OCI-LY7 (cell line): ENCODE data around the gene CLCN4. TPM values are rescaled to one million over a fixed set of nuclear protein-coding genes. Genes with fewer than 3 reads are reported as not detected.

Experiments used
- BruUV-seq: library from RNA; stranded (reverse); fragments of 400-500 nt; replicated peaks from 2 replicates; lab custom pipeline; 2021; lab: Mats Ljungman, UMichigan
- CTCF ChIA-PET: fragments of 300-600 bp; sonication (Branson Sonifier 250); formaldehyde crosslinking; loops from one replicate; lab custom pipeline; 2022; ENCODE audit warnings: antibody characterized with exemption; ENCODE audit not compliant: unreplicated experiment; lab: Charles Lee
- POLR2A ChIA-PET: fragments of 300-600 bp; sonication (Branson Sonifier 250); formaldehyde crosslinking; loops from one replicate; lab custom pipeline; 2022; ENCODE audit warnings: antibody characterized with exemption; lab: Charles Lee
- DNase-seq: peaks from one replicate; pipeline ENCODE4 v3.0.0-alpha.2; 2015; ENCODE audit warnings: low spot score
- H2AFZ ChIP-seq: fragments of 200-600 bp; sonication (generic), shearing (Covaris generic); 2 replicates; pipeline ENCODE4 v1.6.1; 2014; ENCODE audit warnings: mild to moderate bottlenecking, antibody characterized with exemption, low read length, moderate library complexity
- H3K27ac ChIP-seq: fragments of 200-600 bp; sonication (generic); 2 replicates; pipeline ENCODE4 v1.5.1; 2014; ENCODE audit warnings: mixed run types, low read depth, mild to moderate bottlenecking, moderate library complexity, low read length, inconsistent platforms; ENCODE audit not compliant: poor library complexity, severe bottlenecking
- H3K36me3 ChIP-seq: fragments of 200-600 bp; sonication (generic); 2 replicates; pipeline ENCODE4 v1.6.1; 2014; ENCODE audit warnings: mild to moderate bottlenecking, antibody characterized with exemption, low read length, moderate library complexity, mixed read lengths; ENCODE audit not compliant: insufficient read depth
- H3K4me1 ChIP-seq: fragments of 200-600 bp; sonication (generic); 2 replicates; pipeline ENCODE4 v1.5.1; 2014; ENCODE audit warnings: mild to moderate bottlenecking, low read length; ENCODE audit not compliant: insufficient read depth, poor library complexity, severe bottlenecking
- H3K4me2 ChIP-seq: fragments of 200-600 bp; sonication (generic); 2 replicates; pipeline ENCODE4 v1.6.1; 2014; ENCODE audit warnings: mild to moderate bottlenecking, low read length
- H3K4me3 ChIP-seq: fragments of 200-600 bp; sonication (generic); 2 replicates; pipeline ENCODE4 v1.5.1; 2014; ENCODE audit warnings: mild to moderate bottlenecking, low read depth, low read length; ENCODE audit not compliant: poor library complexity, severe bottlenecking
- H3K79me2 ChIP-seq: fragments of 200-600 bp; sonication (generic); 2 replicates; pipeline ENCODE4 v1.6.1; 2016; ENCODE audit warnings: low read depth, mild to moderate bottlenecking, low read length, moderate library complexity, mixed read lengths; ENCODE audit not compliant: insufficient read depth
- H3K9me2 ChIP-seq: fragments of 200-600 bp; sonication (generic); 2 replicates; pipeline ENCODE4 v1.6.1; 2016; ENCODE audit warnings: mild to moderate bottlenecking, low read length, mixed read lengths; ENCODE audit not compliant: insufficient read depth
- H3K9me3 ChIP-seq: fragments of 200-600 bp; sonication (generic); 2 replicates; pipeline ENCODE4 v1.6.1; 2014; ENCODE audit warnings: mild to moderate bottlenecking, mixed run types, low read length, mixed read lengths
- H4K20me1 ChIP-seq: fragments of 200-600 bp; sonication (generic); 2 replicates; pipeline ENCODE4 v1.6.1; 2014; ENCODE audit warnings: mild to moderate bottlenecking, antibody characterized with exemption, low read length, moderate library complexity, mixed read lengths; ENCODE audit not compliant: insufficient read depth
- EZH2phosphoT487 ChIP-seq: fragments of 200-600 bp; sonication (generic); IDR thresholded peaks from 2 replicates; pipeline ENCODE4 v1.6.1; 2018; ENCODE audit warnings: low read depth, borderline replicate concordance, mild to moderate bottlenecking, mixed run types, antibody characterized with exemption, low read length, moderate library complexity, mixed read lengths
- intact Hi-C: fragments of 100-400 bp; cut with micrococcal nuclease; formaldehyde crosslinking; loops from one replicate; pipeline ENCODE4 v1.10.0; 2022; ENCODE audit not compliant: unreplicated experiment
- total RNA-seq, 2 experiments: library from RNA; depleted of rRNA in 1 of 2; stranded (reverse); fragments of >200 nt in 1 of 2; shearing (Covaris generic) in 1 of 2; gene quantifications; 2 replicates each; pipeline ENCODE4 v1.2.3, GENCODE V29; 2014 to 2022
- TF ChIP-seq, protein P1 (sequence below): fragments of 200-600 bp; sonication (generic); conservative IDR thresholded peaks from 2 replicates; pipeline ENCODE4 v1.5.1; 2014; ENCODE audit warnings: mild to moderate bottlenecking, antibody characterized with exemption, low read length, moderate library complexity, mixed read lengths

The CLCN4 gene
- total RNA-seq, 2 experiments from 2014 or later = 7.8 to 9.7 TPM

DNA sequence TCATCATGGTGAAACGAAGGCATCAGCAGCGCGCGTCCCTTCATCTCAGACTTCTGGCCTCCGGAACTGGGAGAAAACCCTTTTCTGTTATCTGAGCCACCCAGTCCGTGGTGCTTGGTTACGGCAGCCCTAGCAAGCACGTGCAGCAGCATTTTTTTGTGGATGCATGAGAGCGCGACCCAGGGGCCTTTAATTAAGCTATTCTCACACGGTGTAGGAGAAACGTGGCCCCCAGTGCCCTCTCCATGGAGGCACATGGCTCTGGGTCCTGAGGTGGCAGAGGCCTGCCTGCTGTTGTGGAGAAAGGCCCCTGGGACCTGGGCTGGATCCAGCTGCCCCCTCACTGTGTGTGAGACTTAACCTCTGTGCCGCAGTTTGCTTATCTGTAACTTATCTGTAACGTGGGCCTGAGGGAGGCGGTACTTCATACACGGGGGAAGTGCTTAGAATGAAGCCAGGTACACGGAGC lies 9.5 kb downstream of the CLCN4 start:
- Histone ChIP-seq H3K9me3 (no peaks in the 10 kb centered on the region), H3K36me3 (no peaks in the 10 kb centered on the region; the same call in 1 of the 2 replicates), H2AFZ (no peak overlapping the region), H3K79me2 (no peaks in the 10 kb centered on the region), H3K4me1 (peaks cover 14% of the 10 kb centered on the region), H3K27ac (no peak overlapping the region), H3K9me2 (no peaks in the 10 kb centered on the region), H3K4me3 (no peak overlapping the region), H3K4me2 (peak overlapping the region; percentile 60; the same call in 1 of the 2 replicates), H4K20me1 (no peaks in the 10 kb centered on the region)
- TF ChIP-seq EZH2phosphoT487 = no peak
- TF ChIP-seq, protein P1, sequence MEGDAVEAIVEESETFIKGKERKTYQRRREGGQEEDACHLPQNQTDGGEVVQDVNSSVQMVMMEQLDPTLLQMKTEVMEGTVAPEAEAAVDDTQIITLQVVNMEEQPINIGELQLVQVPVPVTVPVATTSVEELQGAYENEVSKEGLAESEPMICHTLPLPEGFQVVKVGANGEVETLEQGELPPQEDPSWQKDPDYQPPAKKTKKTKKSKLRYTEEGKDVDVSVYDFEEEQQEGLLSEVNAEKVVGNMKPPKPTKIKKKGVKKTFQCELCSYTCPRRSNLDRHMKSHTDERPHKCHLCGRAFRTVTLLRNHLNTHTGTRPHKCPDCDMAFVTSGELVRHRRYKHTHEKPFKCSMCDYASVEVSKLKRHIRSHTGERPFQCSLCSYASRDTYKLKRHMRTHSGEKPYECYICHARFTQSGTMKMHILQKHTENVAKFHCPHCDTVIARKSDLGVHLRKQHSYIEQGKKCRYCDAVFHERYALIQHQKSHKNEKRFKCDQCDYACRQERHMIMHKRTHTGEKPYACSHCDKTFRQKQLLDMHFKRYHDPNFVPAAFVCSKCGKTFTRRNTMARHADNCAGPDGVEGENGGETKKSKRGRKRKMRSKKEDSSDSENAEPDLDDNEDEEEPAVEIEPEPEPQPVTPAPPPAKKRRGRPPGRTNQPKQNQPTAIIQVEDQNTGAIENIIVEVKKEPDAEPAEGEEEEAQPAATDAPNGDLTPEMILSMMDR = no peak
- intact Hi-C loops = no loop called here
- BruUV-seq = no TSS peak
- CTCF ChIA-PET = no interaction called here
- no peak for DNase-seq
- POLR2A ChIA-PET = no interaction called here

- Histone ChIP-seq H3K4me1 (peaks cover 14% of the 10 kb centered on the region), H3K4me3 (no peak overlapping the region), H3K9me2 (no peaks in the 10 kb centered on the region), H3K9me3 (no peaks in the 10 kb centered on the region), H4K20me1 (no peaks in the 10 kb centered on the region), H3K4me2 (peak overlapping the region; percentile 60), H2AFZ (no peak overlapping the region; the same call in 1 of the 2 replicates), H3K79me2 (no peaks in the 10 kb centered on the region), H3K27ac (peak overlapping the region; percentile 25), H3K36me3 (no peaks in the 10 kb centered on the region)
- CTCF ChIA-PET = no interaction called here
- POLR2A ChIA-PET = no interaction called here
- TF ChIP-seq, protein P1 = no peak
- no peak for TF ChIP-seq EZH2phosphoT487
- intact Hi-C loops = no loop called here
- no TSS peak for BruUV-seq
- peak; percentile 11 for DNase-seq
Observed at GRCh38 chrX:10166731-10167151, 10.0 kb downstream of the CLCN4 start.

GRCh38 chrX:10167573-10167972 lies 10.8 kb downstream of the CLCN4 start:
- no peak for DNase-seq
- Histone ChIP-seq H3K9me3 (no peaks in the 10 kb centered on the region), H2AFZ (no peak overlapping the region), H3K4me3 (no peak overlapping the region), H3K4me2 (no peak overlapping the region), H3K4me1 (peaks cover 14% of the 10 kb centered on the region), H4K20me1 (no peaks in the 10 kb centered on the region), H3K9me2 (no peaks in the 10 kb centered on the region), H3K79me2 (no peaks in the 10 kb centered on the region), H3K27ac (no peak overlapping the region), H3K36me3 (no peaks in the 10 kb centered on the region)
- no TSS peak for BruUV-seq
- ChIA-PET CTCF (no interaction called here), POLR2A (no interaction called here)
- intact Hi-C loops = no loop called here
- no peak for TF ChIP-seq EZH2phosphoT487
- TF ChIP-seq, protein P1 = no peak
